GM18508 (cell line): ENCODE results near the gene IFITM5.
"Not testable (repeated sequence)": the region's sequence is repeated elsewhere in the genome, so short reads cannot be mapped to it uniquely, and the experiment has no call there.

Source experiments
- ATAC-seq: cut with Tn5 transposase; IDR thresholded peaks from one replicate; pipeline ENCODE4 v1.9.1; 2021; ENCODE audit warnings: moderate number of reproducible peaks; ENCODE audit not compliant: insufficient read depth, unreplicated experiment

IFITM5 gene

GRCh38 chr11:299081-299891, at the start of gene IFITM5:
TSS of gene IFITM5 (minus strand) at chr11:299526. CDS start at chr11:299490, 36 bp downstream.
- ATAC-seq, result no peak

- ATAC-seq, result no peak
These were observed 47.2 kb upstream of the IFITM5 start for GRCh38 chr11:346529-346928.

- ATAC-seq, result no peak
These were observed 45.7 kb upstream of the IFITM5 start for GRCh38 chr11:344836-345578.

- ATAC-seq, result no peak
These were observed 43.0 kb upstream of the IFITM5 start for GRCh38 chr11:342328-342727.

- no peak for ATAC-seq
These were observed 41.5 kb upstream of the IFITM5 start for GRCh38 chr11:340539-341512.

GRCh38 chr11:339963-340362, 40.6 kb upstream of the IFITM5 start:
- no peak for ATAC-seq

- ATAC-seq, result no peak
These were observed 38.4 kb upstream of the IFITM5 start for GRCh38 chr11:337711-338110.

- no peak for ATAC-seq
These were observed 37.4 kb upstream of the IFITM5 start for GRCh38 chr11:336659-337198.

GRCh38 chr11:335779-336658, 36.7 kb upstream of the IFITM5 start:
- no peak for ATAC-seq

GRCh38 chr11:334264-334994, 35.1 kb upstream of the IFITM5 start:
- ATAC-seq, result no peak

GRCh38 chr11:333616-334263, 34.4 kb upstream of the IFITM5 start:
- ATAC-seq, result not testable (repeated sequence)

- no peak for ATAC-seq
These were observed 33.5 kb upstream of the IFITM5 start for GRCh38 chr11:332651-333480.

- ATAC-seq, result no peak
These were observed 32.2 kb upstream of the IFITM5 start for GRCh38 chr11:331358-332060.

- no peak for ATAC-seq
These were observed 31.5 kb upstream of the IFITM5 start for GRCh38 chr11:330694-331357.

- no peak for ATAC-seq
These were observed 31.0 kb upstream of the IFITM5 start for GRCh38 chr11:330307-330693.

- no peak for ATAC-seq
These were observed 30.5 kb upstream of the IFITM5 start for GRCh38 chr11:329886-330253.
